D721Med (cell line): ENCODE results near the gene PDCD6IP.

ENCODE experiments used
- DNase-seq: peaks from one replicate; pipeline ENCODE4 v3.0.0; 2011; ENCODE audit warnings: low spot score; ENCODE audit not compliant: insufficient read length
- FAIRE-seq: peaks from 2 replicates; lab custom pipeline; 2011; peaks lifted over from hg19 to GRCh38; lab: Jason Lieb, UNC
- TF ChIP-seq, protein P1 (sequence below): IDR thresholded peaks from 2 replicates; pipeline ENCODE4 v1.5.1; 2012; ENCODE audit warnings: mild to moderate bottlenecking, control low read depth; ENCODE audit not compliant: insufficient read depth; ENCODE audit errors: missing control alignments

Gene PDCD6IP

DNA sequence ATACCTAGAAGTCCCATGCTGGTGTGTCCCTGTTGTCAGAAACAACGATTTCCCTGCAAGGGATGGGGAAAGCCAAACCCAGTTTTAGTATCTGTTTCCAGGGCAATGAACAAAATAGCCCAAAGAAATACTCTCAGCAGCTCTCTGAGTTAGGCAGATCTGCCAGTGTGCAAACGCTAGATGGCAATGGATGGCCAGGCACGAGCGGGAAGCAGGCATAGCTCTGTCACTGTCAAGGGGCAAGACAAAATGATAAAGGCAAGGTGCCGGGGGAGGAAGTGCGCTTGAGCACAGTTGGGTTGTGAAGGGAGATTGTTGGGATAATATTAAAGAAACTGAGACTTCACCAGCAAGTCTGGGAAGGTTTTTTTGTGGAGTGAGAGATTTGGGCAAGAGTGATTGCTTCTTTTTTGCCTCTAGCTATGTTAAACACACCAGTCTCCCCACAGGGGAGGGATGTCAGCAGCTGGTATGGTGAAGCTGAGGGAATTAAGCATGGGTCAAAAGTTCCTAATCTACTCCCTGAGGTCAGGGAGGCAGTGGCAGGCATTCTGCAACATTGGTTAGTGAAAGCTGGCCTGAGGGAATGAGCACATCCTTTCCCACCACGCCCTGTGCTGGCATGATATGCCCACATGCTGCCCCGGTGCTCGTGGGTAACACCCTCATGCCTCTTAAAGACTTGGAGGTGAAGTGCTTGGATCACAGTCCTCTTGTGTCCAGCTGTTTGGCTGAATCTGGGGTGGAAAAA is 117.5 kb downstream of the PDCD6IP start:
- no peak for FAIRE-seq
- no peak for DNase-seq
- TF ChIP-seq, protein P1, sequence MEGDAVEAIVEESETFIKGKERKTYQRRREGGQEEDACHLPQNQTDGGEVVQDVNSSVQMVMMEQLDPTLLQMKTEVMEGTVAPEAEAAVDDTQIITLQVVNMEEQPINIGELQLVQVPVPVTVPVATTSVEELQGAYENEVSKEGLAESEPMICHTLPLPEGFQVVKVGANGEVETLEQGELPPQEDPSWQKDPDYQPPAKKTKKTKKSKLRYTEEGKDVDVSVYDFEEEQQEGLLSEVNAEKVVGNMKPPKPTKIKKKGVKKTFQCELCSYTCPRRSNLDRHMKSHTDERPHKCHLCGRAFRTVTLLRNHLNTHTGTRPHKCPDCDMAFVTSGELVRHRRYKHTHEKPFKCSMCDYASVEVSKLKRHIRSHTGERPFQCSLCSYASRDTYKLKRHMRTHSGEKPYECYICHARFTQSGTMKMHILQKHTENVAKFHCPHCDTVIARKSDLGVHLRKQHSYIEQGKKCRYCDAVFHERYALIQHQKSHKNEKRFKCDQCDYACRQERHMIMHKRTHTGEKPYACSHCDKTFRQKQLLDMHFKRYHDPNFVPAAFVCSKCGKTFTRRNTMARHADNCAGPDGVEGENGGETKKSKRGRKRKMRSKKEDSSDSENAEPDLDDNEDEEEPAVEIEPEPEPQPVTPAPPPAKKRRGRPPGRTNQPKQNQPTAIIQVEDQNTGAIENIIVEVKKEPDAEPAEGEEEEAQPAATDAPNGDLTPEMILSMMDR = no peak

DNA sequence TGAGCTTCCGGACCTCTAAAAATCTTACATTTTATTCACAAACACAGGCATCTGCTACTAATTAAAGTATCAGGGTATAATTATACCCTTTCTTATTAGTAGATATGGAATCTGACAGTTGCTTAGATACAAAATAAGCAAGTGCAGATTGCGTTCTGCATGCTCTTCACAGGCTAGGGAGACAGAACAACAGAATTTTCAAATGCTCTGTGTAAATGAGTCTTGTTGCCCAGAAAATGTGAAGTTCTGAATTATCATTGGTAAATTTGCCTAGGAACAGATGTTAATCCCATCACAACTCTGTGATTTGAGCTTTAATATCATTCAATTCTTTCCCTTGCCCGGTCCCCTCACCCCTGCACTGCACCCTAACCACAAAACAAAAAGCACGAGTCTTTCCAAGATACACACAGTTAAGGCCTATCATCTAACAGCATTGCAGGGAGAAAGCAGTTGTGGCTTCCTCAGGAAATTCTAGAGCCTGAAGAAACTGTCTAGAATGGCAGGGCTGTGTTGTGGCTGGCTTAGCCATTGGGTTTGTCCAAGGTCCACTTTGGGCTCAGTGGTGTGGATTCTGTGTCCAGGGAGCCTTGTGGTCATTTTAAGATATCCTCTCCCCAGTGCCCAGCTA is 119.8 kb downstream of the PDCD6IP start:
- FAIRE-seq (no peak), DNase-seq (no peak)
- TF ChIP-seq, protein P1 = no peak
